Lung (tissue), 12 donors: Measurements from ENCODE around the gene ITPR1. TPM values are rescaled to one million over a fixed set of nuclear protein-coding genes. Genes with fewer than 3 reads are reported as not detected.

ENCODE experiments used
- ATAC-seq: fragments of 200-7000 bp; cut with Tn5 transposase; one replicate; pipeline ENCODE4 v1.9.1; 2020; ENCODE audit warnings: moderate number of reproducible peaks; ENCODE audit not compliant: insufficient read depth, low FRiP score
- DNase-seq, 3 donors: peaks; one replicate each; pipeline ENCODE4 v3.0.0-alpha.2; 2013 to 2017
- H3K27ac ChIP-seq, 2 donors: one replicate each; pipeline ENCODE4 v1.5.1; 2013; ENCODE audit warnings: mild to moderate bottlenecking in 2 of 2, moderate library complexity in 2 of 2, control low read depth in 1 of 2, inconsistent platforms in 1 of 2, low read depth in 1 of 2, low read length in 1 of 2
- H3K27me3 ChIP-seq, 3 donors: one replicate each; pipeline ENCODE4 v1.5.1; 2013; ENCODE audit warnings: low read length in 2 of 3; ENCODE audit not compliant: control insufficient read depth in 3 of 3, insufficient read depth in 3 of 3
- H3K36me3 ChIP-seq, 4 donors: one replicate each; pipeline ENCODE4 v1.5.1; 2013; ENCODE audit warnings: low read length in 4 of 4, mild to moderate bottlenecking in 1 of 4, moderate library complexity in 1 of 4; ENCODE audit not compliant: control insufficient read depth in 4 of 4, insufficient read depth in 4 of 4
- H3K4me1 ChIP-seq, 5 donors: one replicate each; pipeline ENCODE4 v1.5.1; 2013; ENCODE audit warnings: low read length in 5 of 5, mild to moderate bottlenecking in 2 of 5, moderate library complexity in 1 of 5; ENCODE audit not compliant: control insufficient read depth in 5 of 5, insufficient read depth in 5 of 5
- H3K4me3 ChIP-seq: one replicate; pipeline ENCODE4 v1.5.1; 2013; ENCODE audit warnings: mild to moderate bottlenecking, control low read depth, moderate library complexity
- H3K9ac ChIP-seq, 2 donors: one replicate each; pipeline ENCODE4 v1.5.1; 2013; ENCODE audit warnings: low read length in 2 of 2, control low read depth in 1 of 2; ENCODE audit not compliant: insufficient read depth in 1 of 2
- H3K9me3 ChIP-seq, 4 donors: one replicate each; pipeline ENCODE4 v1.5.1; 2013; ENCODE audit warnings: low read length in 3 of 4, mild to moderate bottlenecking in 1 of 4, moderate library complexity in 1 of 4; ENCODE audit not compliant: control insufficient read depth in 4 of 4, insufficient read depth in 3 of 4
- WGBS, 2 donors: extraction: QIAGEN DNeasy Blood & Tissue Kit; methylation state at CpG; one replicate each; pipeline ENCODE4 v1.1.7; 2013; 5-methylcytosine and 5-hydroxymethylcytosine counted together
- polyA plus RNA-seq, 2 donors: library from polyadenylated mRNA; stranded (reverse); fragments of 200-250 nt; gene quantifications; one replicate each; pipeline ENCODE4 v1.2.1, GENCODE V29; 2013
- total RNA-seq, 2 donors: library from RNA; depleted of rRNA in 1 of 2; stranded (reverse); fragments of >200 nt in 1 of 2; gene quantifications; one replicate each; pipeline ENCODE4 v1.2.1, GENCODE V29; 2014 to 2021
- TF ChIP-seq, protein P1 (sequence below): IDR thresholded peaks from 2 replicates; pipeline ENCODE4 v1.5.1; 2012; ENCODE audit warnings: mild to moderate bottlenecking; ENCODE audit errors: control extremely low read depth, extremely low read depth
- donor health status: control.
- donor health status: control.
- donor health status: Bipolar disorder and iron deficiency.
- donor health status: healthy.
- donor health status: DM: yes; HTN: yes; CAD: no.

Gene ITPR1
- total and polyA plus RNA-seq, 4 donors: 12.4 to 152 (median 44.1) TPM

DNA sequence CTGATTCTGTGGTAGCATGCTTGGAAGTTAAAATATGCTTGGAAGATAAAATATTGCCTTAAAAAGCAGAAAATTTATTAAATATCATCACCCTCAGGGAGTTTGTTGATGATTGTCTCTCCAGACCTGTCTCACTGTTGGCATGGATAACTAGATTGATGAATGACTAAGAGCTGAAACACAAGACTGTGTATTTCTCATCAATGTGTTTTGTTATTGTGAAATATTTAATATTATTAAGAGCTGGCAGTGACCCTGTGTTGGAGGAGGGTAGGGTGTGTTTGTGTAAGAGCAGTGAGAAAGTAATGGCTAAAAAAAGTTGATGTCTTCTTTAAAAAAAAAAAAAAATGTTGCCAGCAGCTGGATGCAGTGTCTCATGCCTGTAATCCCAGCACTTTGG is 82.2 kb downstream of the ITPR1 start:
- TF ChIP-seq, protein P1, sequence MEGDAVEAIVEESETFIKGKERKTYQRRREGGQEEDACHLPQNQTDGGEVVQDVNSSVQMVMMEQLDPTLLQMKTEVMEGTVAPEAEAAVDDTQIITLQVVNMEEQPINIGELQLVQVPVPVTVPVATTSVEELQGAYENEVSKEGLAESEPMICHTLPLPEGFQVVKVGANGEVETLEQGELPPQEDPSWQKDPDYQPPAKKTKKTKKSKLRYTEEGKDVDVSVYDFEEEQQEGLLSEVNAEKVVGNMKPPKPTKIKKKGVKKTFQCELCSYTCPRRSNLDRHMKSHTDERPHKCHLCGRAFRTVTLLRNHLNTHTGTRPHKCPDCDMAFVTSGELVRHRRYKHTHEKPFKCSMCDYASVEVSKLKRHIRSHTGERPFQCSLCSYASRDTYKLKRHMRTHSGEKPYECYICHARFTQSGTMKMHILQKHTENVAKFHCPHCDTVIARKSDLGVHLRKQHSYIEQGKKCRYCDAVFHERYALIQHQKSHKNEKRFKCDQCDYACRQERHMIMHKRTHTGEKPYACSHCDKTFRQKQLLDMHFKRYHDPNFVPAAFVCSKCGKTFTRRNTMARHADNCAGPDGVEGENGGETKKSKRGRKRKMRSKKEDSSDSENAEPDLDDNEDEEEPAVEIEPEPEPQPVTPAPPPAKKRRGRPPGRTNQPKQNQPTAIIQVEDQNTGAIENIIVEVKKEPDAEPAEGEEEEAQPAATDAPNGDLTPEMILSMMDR: no peak
- Histone ChIP-seq H3K4me3 (no peak overlapping the region), H3K36me3 (no peaks in the 10 kb centered on the region), H3K9me3 (no peaks in the 10 kb centered on the region), H3K4me1 (peaks cover 0 to 11% (median under 1%) of the 10 kb centered on the region in 5 donors), H3K27ac (no peak overlapping the region), H3K9ac (no peak overlapping the region), H3K27me3 (no peaks in the 10 kb centered on the region)
- ATAC-seq (no peak), DNase-seq (peak in 2 of 3 donors; percentile 35 to 61)

DNA sequence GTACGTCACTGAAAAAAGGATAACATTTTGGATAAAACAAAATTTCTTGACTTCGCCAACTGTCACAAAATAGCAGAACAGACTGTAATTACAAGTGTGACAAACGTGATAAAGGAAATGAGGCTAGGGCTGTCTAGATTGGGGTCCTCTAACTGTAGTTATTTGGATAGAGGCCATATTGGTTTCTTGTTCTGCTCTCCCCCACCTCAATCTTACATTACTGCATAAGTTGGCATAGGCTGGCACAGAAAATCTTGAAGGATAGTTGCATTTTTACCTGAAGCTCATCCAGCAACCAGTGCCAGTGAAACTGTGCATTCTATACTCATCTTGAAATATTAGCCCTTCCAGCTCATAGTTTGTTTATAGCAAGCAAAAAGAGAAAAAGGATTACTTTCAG is 84.6 kb downstream of the ITPR1 start:
- DNase-seq: no peak
- no peak overlapping the region for H3K27ac ChIP-seq
- TF ChIP-seq, protein P1: no peak

DNA sequence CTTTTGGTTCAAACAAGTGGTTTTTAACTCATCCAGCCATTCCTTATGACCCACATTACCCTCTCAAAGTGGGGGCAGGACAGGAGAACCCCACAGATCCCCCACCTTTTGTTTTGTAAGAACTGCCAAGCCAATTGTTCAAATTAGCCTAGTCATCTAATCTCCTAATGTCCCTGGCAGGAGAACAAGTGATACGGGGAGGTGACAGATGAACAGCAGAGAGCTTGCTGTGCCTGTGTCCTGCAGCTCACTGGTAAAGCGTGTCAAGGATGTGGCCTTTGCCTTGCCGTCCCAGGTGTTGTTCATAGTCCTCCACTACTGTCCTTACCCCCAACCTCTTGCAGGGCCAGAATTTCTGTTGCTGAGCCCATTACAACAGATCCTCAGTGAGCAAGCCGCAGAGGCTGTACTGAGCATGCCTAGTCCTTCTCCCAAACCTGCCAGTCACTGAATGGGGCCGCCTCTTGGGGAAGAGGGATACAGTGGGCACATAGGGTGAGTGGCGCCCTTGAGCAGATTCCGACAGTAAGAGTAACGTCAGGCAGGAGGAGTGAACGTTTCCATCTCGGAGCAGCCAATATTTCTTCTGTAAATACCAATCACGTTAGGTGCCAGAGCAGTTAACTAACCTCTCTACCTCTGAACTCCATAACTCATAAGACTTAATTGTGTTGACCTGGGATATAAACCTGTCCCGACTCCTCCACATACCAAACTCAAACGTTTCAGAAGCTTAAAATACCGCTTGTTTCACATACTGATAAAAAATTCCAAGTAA is 87.4 kb downstream of the ITPR1 start:
- Histone ChIP-seq H3K9ac (no peak overlapping the region), H3K36me3 (no peaks in the 10 kb centered on the region), H3K4me3 (no peak overlapping the region), H3K4me1 (peaks cover 7 to 48% (median 20%) of the 10 kb centered on the region in 5 donors), H3K9me3 (no peaks in the 10 kb centered on the region), H3K27ac (peak overlapping the region in 1 of 2 donors; percentile 65), H3K27me3 (no peaks in the 10 kb centered on the region)
- WGBS, 2 donors: 79 to 87% methylated on average over 14 of the region's 14 CpGs
- ATAC-seq (no peak), DNase-seq (no peak)
- TF ChIP-seq, protein P1: no peak

More for the DNA sequence above, 84.6 kb downstream of the ITPR1 start:
- WGBS, 2 donors: 73 to 80% methylated on average over 3 of the region's 3 CpGs
- no peak overlapping the region for H3K9ac ChIP-seq
- H3K4me3 ChIP-seq: no peak overlapping the region
- no peak for ATAC-seq
- no peaks in the 10 kb centered on the region for H3K9me3 ChIP-seq
- H3K27me3 ChIP-seq: no peaks in the 10 kb centered on the region
- H3K36me3 ChIP-seq: no peaks in the 10 kb centered on the region
- peaks cover 7 to 29% (median 16%) of the 10 kb centered on the region in 5 donors for H3K4me1 ChIP-seq
